Muscle of back (tissue), 11 donors: ENCODE results near the gene HELQ. TPM values are rescaled to one million over a fixed set of nuclear protein-coding genes. Genes with fewer than 3 reads are reported as not detected.
A peak's percentile ranks its signal among the peaks of the same experiment; 100 is the strongest.

Source experiments
- DNase-seq, 3 donors: peaks; one replicate each; pipeline versions ENCODE4 v3.0.0 to v3.0.0-alpha.2; 2013
- polyA plus RNA-seq, 10 donors: library from polyadenylated mRNA; unstranded; fragments of 120-200 nt; gene quantifications; one replicate each; pipeline ENCODE4 v1.2.1, GENCODE V29; 2013; ENCODE audit not compliant: insufficient read length in 10 of 10

The HELQ gene
- polyA plus RNA-seq, 10 donors, result 14.0 to 23.1 (median 16.9) TPM

- peak in 1 of 3 donors; percentile 10 for DNase-seq
These were observed 77.2 kb downstream of the HELQ start for GRCh38 chr4:83378419-83378818.

- no peak for DNase-seq
These were observed 82.7 kb downstream of the HELQ start for GRCh38 chr4:83372931-83373330.

GRCh38 chr4:83371936-83372335 lies 83.7 kb downstream of the HELQ start:
- DNase-seq, result no peak

- DNase-seq, result no peak
These were observed 84.4 kb downstream of the HELQ start for GRCh38 chr4:83371235-83371634.

GRCh38 chr4:83370640-83370906 lies 85.0 kb downstream of the HELQ start:
- DNase-seq, result no peak

GRCh38 chr4:83369831-83370639 lies 85.6 kb downstream of the HELQ start:
- DNase-seq, result peak in 1 of 3 donors; percentile 28

- no peak for DNase-seq
These were observed 91.3 kb downstream of the HELQ start for GRCh38 chr4:83364312-83364711.

- peak in 1 of 3 donors; percentile 32 for DNase-seq
These were observed 92.9 kb downstream of the HELQ start for GRCh38 chr4:83362492-83363329.

- DNase-seq, result no peak
These were observed 94.1 kb downstream of the HELQ start for GRCh38 chr4:83361416-83362103.

- DNase-seq, result no peak
These were observed 95.6 kb downstream of the HELQ start for GRCh38 chr4:83360018-83360417.

- peak in 1 of 3 donors; percentile 44 for DNase-seq
These were observed 97.2 kb downstream of the HELQ start for GRCh38 chr4:83358410-83358809.

Other genes starting within 250 kb of the HELQ start
- 10 to 100 TPM in 7 of 10 donors, 1 to 10 TPM in 3; 8.3 to 12.0 (median 11.0) TPM for gene COQ2, start 171.0 kb downstream of the HELQ start, polyA plus RNA-seq
- 1 to 10 TPM in 1 of 10 donors, under 1 TPM in 9; 0.21 to 1.3 (median 0.42) TPM for gene HPSE, start 121.0 kb downstream of the HELQ start, polyA plus RNA-seq
- 10 to 100 TPM; 44.7 to 65.0 (median 55.3) TPM for gene MRPS18C, start 235 bp upstream of the HELQ start, polyA plus RNA-seq
- 10 to 100 TPM; 28.7 to 48.8 (median 36.0) TPM for gene ABRAXAS1, start 29.3 kb upstream of the HELQ start, polyA plus RNA-seq
- 10 to 100 TPM; 10.8 to 23.8 (median 19.5) TPM for gene GPAT3, start 80.3 kb upstream of the HELQ start, polyA plus RNA-seq